Vagina (tissue), 2 donors: ENCODE measurements around the gene CTXN3. TPM values are rescaled to one million over a fixed set of nuclear protein-coding genes. Genes with fewer than 3 reads are reported as not detected.

Experiments
- DNase-seq, 2 donors: peaks; one replicate each; pipeline ENCODE4 v3.0.0-alpha.2; 2017; ENCODE audit errors: extremely low spot score in 2 of 2
- H3K27ac ChIP-seq: fragments of 200-600 bp; sonication (generic); one replicate; pipeline ENCODE4 v1.5.1; 2019
- H3K27me3 ChIP-seq: fragments of 200-600 bp; sonication (generic); one replicate; pipeline ENCODE4 v1.5.1; 2019
- H3K36me3 ChIP-seq, 2 donors: fragments of 200-600 bp; sonication (generic); one replicate each; pipeline ENCODE4 v1.5.1; 2017 to 2019
- H3K4me1 ChIP-seq: fragments of 200-600 bp; sonication (generic); one replicate; pipeline ENCODE4 v1.5.1; 2019
- H3K4me3 ChIP-seq, 2 donors: fragments of 200-600 bp; sonication (generic); 1 replicate in 1 of 2; 2 replicates in 1 of 2; pipeline ENCODE4 v1.5.1; 2016 to 2019
- H3K9me3 ChIP-seq: fragments of 200-600 bp; sonication (generic); one replicate; pipeline ENCODE4 v1.5.1; 2019
- CTCF ChIP-seq, 3 experiments: fragments of 450-650 bp in 2 of 3; fragments of 200-600 bp in 1 of 3; sonication (generic) in 1 of 3; IDR thresholded peaks; one replicate each; pipeline ENCODE4 v1.5.1; 2017 to 2019; ENCODE audit warnings: antibody characterized with exemption in 3 of 3, mild to moderate bottlenecking in 2 of 3, moderate library complexity in 2 of 3
- POLR2A ChIP-seq, 2 donors: fragments of 450-650 bp; IDR thresholded peaks; one replicate each; pipeline ENCODE4 v1.6.1; 2017; ENCODE audit warnings: antibody characterized with exemption in 2 of 2, mild to moderate bottlenecking in 2 of 2, moderate library complexity in 2 of 2
- POLR2AphosphoS5 ChIP-seq, 2 donors: sonication (generic); formaldehyde crosslinking; IDR thresholded peaks; one replicate each; pipeline ENCODE4 v1.9.0; 2017; ENCODE audit warnings: antibody characterized with exemption in 2 of 2, mild to moderate bottlenecking in 2 of 2, low read depth in 1 of 2; ENCODE audit not compliant: insufficient read depth in 1 of 2
- intact Hi-C: fragments of 100-400 bp; cut with DNase I; formaldehyde crosslinking; loops from one replicate; pipeline ENCODE4 v1.15.1; 2023
- total RNA-seq: library from RNA; depleted of rRNA; stranded (reverse); fragments of >200 nt; gene quantifications from one replicate; pipeline ENCODE4 v1.2.3, GENCODE V29; 2016

Gene CTXN3
- total RNA-seq, 1 donor from 2014 or later = not detected

- peaks cover 5% of the 10 kb centered on the region for H3K4me1 ChIP-seq
- TF ChIP-seq CTCF (IDR thresholded peaks at IDR 0.05) = no peak
- DNase-seq = no peak
- no peaks in the 10 kb centered on the region for H3K27me3 ChIP-seq
- H3K4me3 ChIP-seq = no peak overlapping the region
- intact Hi-C loops = no loop called here
- no peaks in the 10 kb centered on the region for H3K36me3 ChIP-seq
- no peaks in the 10 kb centered on the region for H3K9me3 ChIP-seq
- no peak overlapping the region for H3K27ac ChIP-seq
Measured at GRCh38 chr5:127664093-127664492, 15.2 kb downstream of the CTXN3 start.

- no peak for DNase-seq
- peaks cover 5% of the 10 kb centered on the region for H3K4me1 ChIP-seq
- H3K27me3 ChIP-seq = no peaks in the 10 kb centered on the region
- intact Hi-C loops = no loop called here
- H3K36me3 ChIP-seq = no peaks in the 10 kb centered on the region
- no peak overlapping the region for H3K27ac ChIP-seq
- no peaks in the 10 kb centered on the region for H3K9me3 ChIP-seq
- H3K4me3 ChIP-seq = no peak overlapping the region
- TF ChIP-seq POLR2A (IDR thresholded peaks at IDR 0.05) (no peak), CTCF (IDR thresholded peaks at IDR 0.05) (no peak), POLR2AphosphoS5 (IDR thresholded peaks at IDR 0.05; ENCODE audit: insufficient read depth in 1 of 2, low read depth in 1 of 2) (no peak)
Measured at GRCh38 chr5:127665641-127666040, 16.8 kb downstream of the CTXN3 start.

DNA sequence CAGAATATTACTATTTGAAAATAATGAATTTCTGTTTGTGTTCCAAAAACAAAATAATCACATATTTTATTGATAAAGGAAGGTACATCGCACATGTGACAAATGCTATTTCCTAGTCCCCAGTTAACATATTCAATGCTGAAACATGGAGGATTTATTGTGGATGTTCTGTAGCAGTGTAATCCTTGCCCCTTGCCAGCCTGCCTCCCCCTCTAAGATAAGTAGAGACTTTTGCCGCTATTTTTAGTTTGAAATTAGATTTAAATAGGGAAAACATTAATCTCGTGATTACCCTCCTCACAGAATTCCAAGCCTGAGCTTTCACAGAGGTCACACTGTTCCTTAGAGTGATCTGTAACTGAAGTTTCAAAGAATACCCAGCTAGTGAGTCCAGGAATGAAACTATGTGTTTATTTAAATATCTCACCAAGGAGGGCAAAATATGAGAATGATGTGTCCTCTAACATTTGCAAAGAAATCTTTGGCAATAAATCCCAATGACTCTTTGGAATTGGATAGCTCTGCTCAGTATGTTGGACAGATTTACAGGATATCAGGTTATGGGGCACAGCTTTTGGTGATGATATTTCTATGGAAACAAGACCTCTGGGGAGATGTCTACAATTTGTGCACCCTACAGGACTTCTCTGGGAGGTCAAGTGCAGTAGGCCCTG, 17.3 kb downstream of the CTXN3 start:
- TF ChIP-seq POLR2A (IDR thresholded peaks at IDR 0.05) (no peak), POLR2AphosphoS5 (IDR thresholded peaks at IDR 0.05; ENCODE audit: insufficient read depth in 1 of 2, low read depth in 1 of 2) (no peak), CTCF (IDR thresholded peaks at IDR 0.05) (no peak)
- Histone ChIP-seq H3K27ac (no peak overlapping the region), H3K36me3 (no peaks in the 10 kb centered on the region), H3K4me3 (no peak overlapping the region), H3K9me3 (no peaks in the 10 kb centered on the region), H3K4me1 (peaks cover 5% of the 10 kb centered on the region), H3K27me3 (no peaks in the 10 kb centered on the region)
- intact Hi-C loops = no loop called here
- no peak for DNase-seq

DNA sequence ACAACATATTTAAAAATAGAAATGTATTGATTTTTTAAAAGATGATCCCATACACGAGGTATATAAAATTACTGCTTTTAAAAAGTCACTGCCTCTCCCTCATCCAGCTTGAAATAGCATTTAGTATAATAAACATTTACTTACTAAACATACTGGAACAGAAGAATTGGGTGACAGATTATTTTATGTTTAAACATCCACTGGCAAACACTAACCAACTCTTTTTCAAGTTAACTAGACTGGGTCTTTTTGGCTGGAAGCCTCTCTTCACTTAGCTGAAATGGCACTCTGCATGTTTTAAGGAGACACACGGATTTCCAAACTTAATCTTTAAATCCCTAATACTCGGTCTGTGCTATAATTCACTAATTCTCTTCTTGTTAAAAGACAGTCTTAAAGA, 19.0 kb downstream of the CTXN3 start:
- TF ChIP-seq POLR2A (IDR thresholded peaks at IDR 0.05) = no peak
- TF ChIP-seq CTCF (IDR thresholded peaks at IDR 0.05) = no peak
- no peak for TF ChIP-seq POLR2AphosphoS5 (IDR thresholded peaks at IDR 0.05; ENCODE audit: insufficient read depth in 1 of 2, low read depth in 1 of 2)
- peak overlapping the region; percentile 26 for H3K27ac ChIP-seq
- no peaks in the 10 kb centered on the region for H3K9me3 ChIP-seq
- H3K27me3 ChIP-seq = no peaks in the 10 kb centered on the region
- H3K4me3 ChIP-seq = no peak overlapping the region
- no peaks in the 10 kb centered on the region for H3K36me3 ChIP-seq
- DNase-seq = no peak
- peaks cover 5% of the 10 kb centered on the region for H3K4me1 ChIP-seq
- intact Hi-C loops = no loop called here

- intact Hi-C loops = no loop called here
- H3K36me3 ChIP-seq = no peaks in the 10 kb centered on the region
- no peaks in the 10 kb centered on the region for H3K9me3 ChIP-seq
- no peak overlapping the region for H3K4me3 ChIP-seq
- H3K4me1 ChIP-seq = no peaks in the 10 kb centered on the region
- no peak for TF ChIP-seq POLR2AphosphoS5 (IDR thresholded peaks at IDR 0.05; ENCODE audit: insufficient read depth in 1 of 2, low read depth in 1 of 2)
- TF ChIP-seq CTCF (IDR thresholded peaks at IDR 0.05) = no peak
- no peak for TF ChIP-seq POLR2A (IDR thresholded peaks at IDR 0.05)
- DNase-seq = no peak
- no peak overlapping the region for H3K27ac ChIP-seq
- H3K27me3 ChIP-seq = no peaks in the 10 kb centered on the region
Measured at GRCh38 chr5:127671218-127671617, 22.3 kb downstream of the CTXN3 start.
